ENCODE results near the gene ZBTB42. TPM values are rescaled to one million over a fixed set of nuclear protein-coding genes. Genes with fewer than 3 reads are reported as not detected.

The ZBTB42 gene
- polyA plus RNA-seq, 3 donors = 0.49 to 1.0 (median 0.68) TPM

GRCh38 chr14:104852280-104852663 lies 51.4 kb downstream of the ZBTB42 start:
- Mint-ChIP-seq H3K9me3 (peaks cover 0 to 3% (median 0%) of the 10 kb centered on the region in 7 donors), H3K27ac (no peak overlapping the region), H3K27me3 (ENCODE audit: low read depth in 3 of 3) (peaks cover 7 to 37% (median 29%) of the 10 kb centered on the region in 3 donors), H3K4me1 (no peaks in the 10 kb centered on the region), H3K36me3 (no peaks in the 10 kb centered on the region), H3K4me3 (peak overlapping the region in 1 of 2 donors; percentile 7)
- H3K4me3 ChIP-seq (replicated peaks in 1 of 3; ENCODE audit: low read depth in 2 of 3, low read length in 3 of 3) = no peak overlapping the region
- H3K27me3 ChIP-seq (ENCODE audit: control insufficient read depth in 2 of 2, insufficient read depth in 2 of 2, low read length in 2 of 2) = no peaks in the 10 kb centered on the region
- no peaks in the 10 kb centered on the region for H3K79me2 ChIP-seq (ENCODE audit: insufficient read depth, low read length)
- no peaks in the 10 kb centered on the region for H4K20me1 ChIP-seq (ENCODE audit: insufficient read depth, low read length)
- H3K9me3 ChIP-seq (replicated peaks in 1 of 2; ENCODE audit: control insufficient read depth in 1 of 2, insufficient read depth in 1 of 2, low read length in 2 of 2) = no peaks in the 10 kb centered on the region
- no peaks in the 10 kb centered on the region for H3K36me3 ChIP-seq (replicated peaks in 1 of 2; ENCODE audit: control insufficient read depth in 1 of 2, insufficient read depth in 2 of 2, low read length in 2 of 2)
- H3K4me2 ChIP-seq (replicated peaks; ENCODE audit: extremely low read depth, low read length, poor library complexity, severe bottlenecking) = no peak overlapping the region
- 100% methylated on average over 4 of the region's 8 CpGs for WGBS (ENCODE audit: insufficient coverage)
- no peak for TF ChIP-seq CTCF (IDR thresholded peaks at IDR 0.05)
- no peak for DNase-seq
- no peak overlapping the region for H3K27ac ChIP-seq (ENCODE audit: low read depth in 1 of 2, low read length in 2 of 2)
- H3K9ac ChIP-seq (ENCODE audit: insufficient read depth, low read length, poor library complexity, severe bottlenecking) = no peak overlapping the region
- no peaks in the 10 kb centered on the region for H3K4me1 ChIP-seq (ENCODE audit: control insufficient read depth in 1 of 2, insufficient read depth in 2 of 2, low read length in 2 of 2)
- intact Hi-C loops (cut with micrococcal nuclease) = no loop called here
- no peak overlapping the region for H2AFZ ChIP-seq (ENCODE audit: insufficient read depth, low read depth, low read length, poor library complexity, severe bottlenecking)

Other genes with a start within 250 kb of the ZBTB42 start
- gene C14orf180, start 221.3 kb upstream of the ZBTB42 start, polyA plus RNA-seq = not detected
- not detected for gene TMEM179, start 196.3 kb upstream of the ZBTB42 start, polyA plus RNA-seq
- 10 to 100 TPM in 1 of 3 donors, 1 to 10 TPM in 2; 2.9 to 23.3 (median 3.8) TPM for gene INF2, start 111.5 kb upstream of the ZBTB42 start, polyA plus RNA-seq
- gene ADSS1, start 76.9 kb upstream of the ZBTB42 start, polyA plus RNA-seq = 1 to 10 TPM in 1 of 3 donors, under 1 TPM in 2; 0.61 to 3.7 (median 0.64) TPM
- gene SIVA1, start 48.0 kb upstream of the ZBTB42 start, polyA plus RNA-seq = 100 to 1,000 TPM; 102 to 193 (median 156) TPM
- 100 to 1,000 TPM in 1 of 3 donors, 10 to 100 TPM in 1, 1 to 10 TPM in 1; 7.2 to 180 (median 26.4) TPM for gene AKT1, start 5.4 kb upstream of the ZBTB42 start, polyA plus RNA-seq
- under 1 TPM in 1 of 3 donors, not detected in 2; 0.09 TPM for gene CEP170B, start 64.2 kb downstream of the ZBTB42 start, polyA plus RNA-seq
- 10 to 100 TPM; 12.2 to 15.5 (median 15.1) TPM for gene PLD4, start 123.8 kb downstream of the ZBTB42 start, polyA plus RNA-seq
- gene AHNAK2, start 177.3 kb downstream of the ZBTB42 start, polyA plus RNA-seq = under 1 TPM in 1 of 3 donors, not detected in 2; 0.01 TPM
- gene CLBA1, start 184.7 kb downstream of the ZBTB42 start, polyA plus RNA-seq = under 1 TPM; 0.62 to 0.76 (median 0.63) TPM
- gene CDCA4, start 220.0 kb downstream of the ZBTB42 start, polyA plus RNA-seq = 10 to 100 TPM in 2 of 3 donors, 1 to 10 TPM in 1; 8.6 to 12.0 (median 11.6) TPM

Data from CD14-positive monocyte (primary cell).